Measurements from ENCODE around the gene SLC6A12. TPM values are rescaled to one million over a fixed set of nuclear protein-coding genes. Genes with fewer than 3 reads are reported as not detected.

The SLC6A12 gene
- total and polyA plus RNA-seq, 7 donors = 0.07 to 0.90 (median 0.30) TPM

DNA sequence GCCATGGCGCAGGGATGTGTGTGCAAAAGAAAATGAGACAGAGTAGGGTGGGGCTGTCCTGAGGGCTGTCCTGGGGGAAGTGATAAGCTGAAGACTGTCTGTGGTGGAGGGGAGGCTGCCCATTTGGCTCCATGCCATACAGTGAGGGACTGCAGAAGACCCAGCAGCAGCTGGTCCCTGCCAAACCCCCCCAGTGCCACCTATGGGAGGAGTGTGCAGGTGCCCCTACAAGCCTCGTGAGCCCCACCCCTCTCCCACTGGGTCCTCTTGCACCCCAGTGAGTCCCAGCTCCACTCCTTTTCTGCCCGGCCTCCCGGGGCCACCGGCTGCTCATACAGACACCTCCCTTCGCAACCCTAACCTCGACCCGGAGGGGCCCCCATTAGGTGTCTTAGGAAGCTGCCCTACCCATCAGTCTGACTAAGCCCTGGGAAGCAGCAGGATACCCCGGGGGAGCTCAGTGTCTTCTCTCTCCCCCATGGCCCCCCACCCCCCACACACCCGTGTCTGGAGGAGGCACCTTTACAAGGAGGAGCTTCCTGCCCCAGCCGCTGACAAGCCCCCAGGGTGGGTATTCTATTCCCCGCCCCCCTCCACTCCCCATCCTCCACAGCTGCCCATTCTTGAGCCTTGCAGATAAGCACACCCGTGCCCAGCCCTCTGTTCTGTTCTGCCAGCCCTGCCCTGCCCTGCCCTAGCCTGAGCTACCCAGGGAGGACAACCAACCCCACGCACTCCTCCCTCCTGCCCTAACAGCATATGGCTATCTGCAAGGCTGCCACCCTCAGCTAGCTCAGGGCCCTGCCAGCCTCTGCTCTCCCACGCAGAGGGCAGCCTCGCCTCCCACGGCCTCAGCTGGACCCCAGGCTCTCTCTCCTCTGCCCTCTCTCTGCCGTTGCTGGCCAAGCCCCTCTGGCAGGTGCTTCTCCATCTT lies 41.9 kb downstream of the SLC6A12 start:
- intact Hi-C loops (cut with DNase I) = no loop called here
- no peaks in the 10 kb centered on the region for H3K9me3 ChIP-seq
- 47 to 57% (median 50%) methylated on average over 15 to 18 of the region's 18 CpGs for WGBS, 3 donors
- no peak overlapping the region for H3K4me3 ChIP-seq
- no peaks in the 10 kb centered on the region for H3K36me3 ChIP-seq (ENCODE audit: insufficient read depth in 1 of 2, low read depth in 1 of 2)
- no peak for TF ChIP-seq CTCF (IDR thresholded peaks at IDR 0.05)
- DNase-seq (no peak), ATAC-seq (no peak)
- H3K27me3 ChIP-seq (ENCODE audit: insufficient read depth in 3 of 3, low read length in 2 of 3) = peaks cover 0 to 15% (median 5%) of the 10 kb centered on the region in 3 donors
- peaks cover 3% of the 10 kb centered on the region for H3K4me1 ChIP-seq
- no peak overlapping the region for H3K27ac ChIP-seq

- Histone ChIP-seq H3K9me3 (no peaks in the 10 kb centered on the region), H3K27me3 (ENCODE audit: insufficient read depth in 3 of 3, low read length in 2 of 3) (peaks cover 0 to 11% (median 5%) of the 10 kb centered on the region in 3 donors), H3K36me3 (ENCODE audit: insufficient read depth in 1 of 2, low read depth in 1 of 2) (no peaks in the 10 kb centered on the region), H3K4me3 (no peak overlapping the region), H3K4me1 (peaks cover 3% of the 10 kb centered on the region), H3K27ac (no peak overlapping the region)
- 75 to 84% (median 80%) methylated on average over 10 of the region's 10 CpGs for WGBS, 3 donors
- no peak for ATAC-seq
- intact Hi-C loops (cut with DNase I) = no loop called here
- DNase-seq = no peak
- TF ChIP-seq CTCF (IDR thresholded peaks at IDR 0.05) = no peak
These were observed 42.7 kb downstream of the SLC6A12 start for GRCh38 chr12:171276-171675.

- WGBS, 3 donors = 72 to 78% (median 75%) methylated on average over 29 of the region's 29 CpGs
- intact Hi-C loops (cut with DNase I) = no loop called here
- no peak for TF ChIP-seq CTCF (IDR thresholded peaks at IDR 0.05)
- Histone ChIP-seq H3K27me3 (ENCODE audit: insufficient read depth in 3 of 3, low read length in 2 of 3) (peaks cover 0 to 15% (median 5%) of the 10 kb centered on the region in 3 donors), H3K9me3 (no peaks in the 10 kb centered on the region), H3K4me1 (peaks cover 3% of the 10 kb centered on the region), H3K36me3 (ENCODE audit: insufficient read depth in 1 of 2, low read depth in 1 of 2) (no peaks in the 10 kb centered on the region), H3K4me3 (no peak overlapping the region), H3K27ac (no peak overlapping the region)
- DNase-seq (no peak), ATAC-seq (no peak)
These were observed 43.4 kb downstream of the SLC6A12 start for GRCh38 chr12:170371-171225.

GRCh38 chr12:169528-170370 lies 44.2 kb downstream of the SLC6A12 start:
- no peaks in the 10 kb centered on the region for H3K4me1 ChIP-seq
- ATAC-seq (no peak), DNase-seq (no peak)
- peaks cover 0 to 23% (median 7%) of the 10 kb centered on the region in 3 donors for H3K27me3 ChIP-seq (ENCODE audit: insufficient read depth in 3 of 3, low read length in 2 of 3)
- no peak for TF ChIP-seq CTCF (IDR thresholded peaks at IDR 0.05)
- no peaks in the 10 kb centered on the region for H3K36me3 ChIP-seq (ENCODE audit: insufficient read depth in 1 of 2, low read depth in 1 of 2)
- intact Hi-C loops (cut with DNase I) = no loop called here
- WGBS, 3 donors = 65 to 71% (median 70%) methylated on average over 17 of the region's 17 CpGs
- H3K9me3 ChIP-seq = no peaks in the 10 kb centered on the region
- H3K4me3 ChIP-seq = no peak overlapping the region
- H3K27ac ChIP-seq = no peak overlapping the region
